AG09309 (cell line): ENCODE measurements around the gene SEMA7A.

Experiments used
- DNase-seq: peaks from one replicate; pipeline ENCODE4 v3.0.0-alpha.2; 2010; ENCODE audit warnings: low read depth
- H3K4me3 ChIP-seq: 2 replicates; pipeline ENCODE4 v1.5.1; 2011; ENCODE audit warnings: mild to moderate bottlenecking, low read depth, low read length, moderate library complexity; ENCODE audit not compliant: control insufficient read depth
- CTCF ChIP-seq: IDR thresholded peaks from 2 replicates; pipeline ENCODE4 v1.5.1; 2011; ENCODE audit warnings: mild to moderate bottlenecking, low read depth, low read length, inconsistent platforms; ENCODE audit not compliant: insufficient read depth, control insufficient read depth; ENCODE audit errors: missing control alignments

The SEMA7A gene

GRCh38 chr15:74402873-74403587 is 30.7 kb downstream of the SEMA7A start:
- H3K4me3 ChIP-seq = no peak overlapping the region

GRCh38 chr15:74402337-74402841 is 31.4 kb downstream of the SEMA7A start:
- DNase-seq = no peak
- H3K4me3 ChIP-seq = no peak overlapping the region
- no peak for TF ChIP-seq CTCF

More at GRCh38 chr15:74402873-74403587, 30.7 kb downstream of the SEMA7A start:
- DNase-seq = no peak
- TF ChIP-seq CTCF = no peak

- no peak for DNase-seq
- no peak for TF ChIP-seq CTCF
- no peak overlapping the region for H3K4me3 ChIP-seq
These were observed 32.6 kb downstream of the SEMA7A start for GRCh38 chr15:74400915-74401757.

GRCh38 chr15:74400313-74400860 is 33.4 kb downstream of the SEMA7A start:
- no peak for TF ChIP-seq CTCF
- no peak overlapping the region for H3K4me3 ChIP-seq
- no peak for DNase-seq

- H3K4me3 ChIP-seq = no peak overlapping the region
- TF ChIP-seq CTCF = no peak
- no peak for DNase-seq
These were observed 34.0 kb downstream of the SEMA7A start for GRCh38 chr15:74399511-74400312.

- no peak for DNase-seq
- H3K4me3 ChIP-seq = no peak overlapping the region
- TF ChIP-seq CTCF = no peak
These were observed 34.7 kb downstream of the SEMA7A start for GRCh38 chr15:74399100-74399499.
